Measurements from ENCODE around the gene LDLRAD3. TPM values are rescaled to one million over a fixed set of nuclear protein-coding genes. Genes with fewer than 3 reads are reported as not detected.

LDLRAD3 gene
- total and polyA plus RNA-seq, 4 donors = 2.2 to 14.3 (median 9.9) TPM

GRCh38 chr11:36121054-36121453 is 177.2 kb downstream of the LDLRAD3 start:
- WGBS, 2 donors = 78 to 86% methylated on average over 6 of the region's 6 CpGs

GRCh38 chr11:36122671-36123070 is 178.8 kb downstream of the LDLRAD3 start:
- no peak for TF ChIP-seq CTCF (IDR thresholded peaks at IDR 0.05; ENCODE audit: control extremely low read depth, extremely low read depth)
- 75 to 87% methylated on average over 2 of the region's 2 CpGs for WGBS, 2 donors
- DNase-seq (no peak), ATAC-seq (ENCODE audit: insufficient read depth, low FRiP score) (no peak)
- Histone ChIP-seq H3K9ac (ENCODE audit: insufficient read depth in 1 of 2, low read length in 2 of 2) (no peak overlapping the region), H3K4me1 (ENCODE audit: control insufficient read depth in 5 of 5, insufficient read depth in 5 of 5, low read length in 5 of 5) (peaks cover 0 to 23% (median 1%) of the 10 kb centered on the region in 5 donors), H3K27me3 (ENCODE audit: control insufficient read depth in 3 of 3, insufficient read depth in 3 of 3, low read length in 2 of 3) (no peaks in the 10 kb centered on the region), H3K36me3 (ENCODE audit: control insufficient read depth in 4 of 4, insufficient read depth in 4 of 4, low read length in 4 of 4) (no peaks in the 10 kb centered on the region), H3K9me3 (ENCODE audit: control insufficient read depth in 4 of 4, insufficient read depth in 3 of 4, low read length in 3 of 4) (no peaks in the 10 kb centered on the region), H3K27ac (ENCODE audit: low read depth in 1 of 2, low read length in 1 of 2) (no peak overlapping the region), H3K4me3 (no peak overlapping the region)

More at GRCh38 chr11:36121054-36121453, 177.2 kb downstream of the LDLRAD3 start:
- no peak overlapping the region for H3K4me3 ChIP-seq
- peaks cover 0 to 15% (median 1%) of the 10 kb centered on the region in 5 donors for H3K4me1 ChIP-seq (ENCODE audit: control insufficient read depth in 5 of 5, insufficient read depth in 5 of 5, low read length in 5 of 5)
- H3K27ac ChIP-seq (ENCODE audit: low read depth in 1 of 2, low read length in 1 of 2) = no peak overlapping the region
- H3K27me3 ChIP-seq (ENCODE audit: control insufficient read depth in 3 of 3, insufficient read depth in 3 of 3, low read length in 2 of 3) = no peaks in the 10 kb centered on the region
- ATAC-seq (ENCODE audit: insufficient read depth, low FRiP score) = no peak
- no peaks in the 10 kb centered on the region for H3K9me3 ChIP-seq (ENCODE audit: control insufficient read depth in 4 of 4, insufficient read depth in 3 of 4, low read length in 3 of 4)
- DNase-seq = no peak
- no peak for TF ChIP-seq CTCF (IDR thresholded peaks at IDR 0.05; ENCODE audit: control extremely low read depth, extremely low read depth)
- H3K9ac ChIP-seq (ENCODE audit: insufficient read depth in 1 of 2, low read length in 2 of 2) = no peak overlapping the region
- H3K36me3 ChIP-seq (ENCODE audit: control insufficient read depth in 4 of 4, insufficient read depth in 4 of 4, low read length in 4 of 4) = no peaks in the 10 kb centered on the region

- no peak for ATAC-seq (ENCODE audit: insufficient read depth, low FRiP score)
- no peaks in the 10 kb centered on the region for H3K27me3 ChIP-seq (ENCODE audit: control insufficient read depth in 3 of 3, insufficient read depth in 3 of 3, low read length in 2 of 3)
- H3K9ac ChIP-seq (ENCODE audit: insufficient read depth in 1 of 2, low read length in 2 of 2) = no peak overlapping the region
- no peak overlapping the region for H3K27ac ChIP-seq (ENCODE audit: low read depth in 1 of 2, low read length in 1 of 2)
- no peak overlapping the region for H3K4me3 ChIP-seq
- H3K4me1 ChIP-seq (ENCODE audit: control insufficient read depth in 5 of 5, insufficient read depth in 5 of 5, low read length in 5 of 5) = peaks cover 0 to 23% (median 1%) of the 10 kb centered on the region in 5 donors
- no peaks in the 10 kb centered on the region for H3K9me3 ChIP-seq (ENCODE audit: control insufficient read depth in 4 of 4, insufficient read depth in 3 of 4, low read length in 3 of 4)
- H3K36me3 ChIP-seq (ENCODE audit: control insufficient read depth in 4 of 4, insufficient read depth in 4 of 4, low read length in 4 of 4) = no peaks in the 10 kb centered on the region
- TF ChIP-seq CTCF (IDR thresholded peaks at IDR 0.05; ENCODE audit: control extremely low read depth, extremely low read depth) = no peak
- WGBS, 2 donors = 80 to 89% methylated on average over 12 of the region's 12 CpGs
- peak; percentile 54 to 67 (median 61) for DNase-seq
Observed at GRCh38 chr11:36123336-36124101, 179.7 kb downstream of the LDLRAD3 start.

Data from lung (tissue), 12 donors.